CD4-positive, alpha-beta T cell treated with Interferon alpha-2 for 1 hour (primary cell): ENCODE measurements around the gene RPS19.

Experiments used
- DNase-seq, 2 donors: peaks; one replicate each; pipeline ENCODE4 v3.0.0-alpha.2; 2020 to 2022

Gene RPS19

GRCh38 chr19:41915776-41916414 is 55.8 kb downstream of the RPS19 start:
- no peak for DNase-seq

GRCh38 chr19:41917676-41918075 is 57.6 kb downstream of the RPS19 start:
- DNase-seq: no peak

GRCh38 chr19:41918095-41918494 is 58.0 kb downstream of the RPS19 start:
- no peak for DNase-seq

- DNase-seq: no peak
These were observed 58.7 kb downstream of the RPS19 start for GRCh38 chr19:41918653-41919244.

- no peak for DNase-seq
These were observed 60.1 kb downstream of the RPS19 start for GRCh38 chr19:41919948-41920712.

GRCh38 chr19:41920882-41921576 is 61.0 kb downstream of the RPS19 start:
- no peak for DNase-seq

GRCh38 chr19:41921577-41922576 is 61.8 kb downstream of the RPS19 start:
- no peak for DNase-seq
